ACC112 (cell line): ENCODE results near the gene BDH1.

Source experiments
- H2AFZ ChIP-seq: fragments of 200-600 bp; sonication (generic); one replicate; pipeline ENCODE4 v1.6.0; 2017; ENCODE audit warnings: antibody characterized with exemption, low read length; ENCODE audit not compliant: unreplicated experiment
- H3K27ac ChIP-seq: fragments of 200-600 bp; sonication (generic); 2 replicates; pipeline ENCODE4 v1.5.1; 2014; ENCODE audit warnings: low read depth, mild to moderate bottlenecking, antibody characterized with exemption, low read length, moderate library complexity
- H3K27me3 ChIP-seq: fragments of 200-600 bp; sonication (generic); 2 replicates; pipeline ENCODE4 v1.6.1; 2014; ENCODE audit warnings: mild to moderate bottlenecking, antibody characterized with exemption, low read length, moderate library complexity, mixed read lengths; ENCODE audit not compliant: insufficient read depth
- H3K36me3 ChIP-seq: fragments of 200-600 bp; sonication (generic); 2 replicates; pipeline ENCODE4 v1.6.1; 2016; ENCODE audit warnings: mild to moderate bottlenecking, antibody characterized with exemption, low read length, moderate library complexity, mixed read lengths; ENCODE audit not compliant: insufficient read depth
- H3K4me1 ChIP-seq: fragments of 200-600 bp; sonication (generic); one replicate; pipeline ENCODE4 v1.6.1; 2016; ENCODE audit warnings: low read length, mixed read lengths; ENCODE audit not compliant: insufficient read depth, unreplicated experiment, control insufficient read depth
- H3K4me3 ChIP-seq: fragments of 200-600 bp; sonication (generic); 2 replicates; pipeline ENCODE4 v1.5.1; 2014; ENCODE audit warnings: mild to moderate bottlenecking, low read depth, low read length
- H3K79me2 ChIP-seq: fragments of 200-600 bp; sonication (generic); one replicate; pipeline ENCODE4 v1.6.0; 2016; ENCODE audit warnings: low read length; ENCODE audit not compliant: control insufficient read depth, unreplicated experiment, insufficient read depth

Gene BDH1

GRCh38 chr3:197546307-197547085, 9.3 kb downstream of the BDH1 start:
- no peak overlapping the region for H3K27ac ChIP-seq
- H3K27me3 ChIP-seq = no peaks in the 10 kb centered on the region
- H3K4me1 ChIP-seq = no peaks in the 10 kb centered on the region
- no peak overlapping the region for H2AFZ ChIP-seq
- no peak overlapping the region for H3K4me3 ChIP-seq
- H3K36me3 ChIP-seq = no peaks in the 10 kb centered on the region
- H3K79me2 ChIP-seq = no peaks in the 10 kb centered on the region

- no peaks in the 10 kb centered on the region for H3K4me1 ChIP-seq
- no peak overlapping the region for H3K4me3 ChIP-seq
- no peaks in the 10 kb centered on the region for H3K36me3 ChIP-seq
- no peaks in the 10 kb centered on the region for H3K27me3 ChIP-seq
- no peak overlapping the region for H3K27ac ChIP-seq
- no peaks in the 10 kb centered on the region for H3K79me2 ChIP-seq
- no peak overlapping the region for H2AFZ ChIP-seq
Observed at GRCh38 chr3:197545571-197545970, 10.2 kb downstream of the BDH1 start.

- no peak overlapping the region for H3K27ac ChIP-seq
- H3K27me3 ChIP-seq = no peaks in the 10 kb centered on the region
- no peaks in the 10 kb centered on the region for H3K79me2 ChIP-seq
- H2AFZ ChIP-seq = no peak overlapping the region
- H3K36me3 ChIP-seq = no peaks in the 10 kb centered on the region
- H3K4me3 ChIP-seq = no peak overlapping the region
- no peaks in the 10 kb centered on the region for H3K4me1 ChIP-seq
Observed at GRCh38 chr3:197545101-197545500, 10.7 kb downstream of the BDH1 start.

- no peak overlapping the region for H2AFZ ChIP-seq
- H3K36me3 ChIP-seq = no peaks in the 10 kb centered on the region
- no peaks in the 10 kb centered on the region for H3K27me3 ChIP-seq
- H3K27ac ChIP-seq = no peak overlapping the region
- no peak overlapping the region for H3K4me3 ChIP-seq
- no peaks in the 10 kb centered on the region for H3K4me1 ChIP-seq
- no peaks in the 10 kb centered on the region for H3K79me2 ChIP-seq
Observed at GRCh38 chr3:197542741-197543454, 12.9 kb downstream of the BDH1 start.

GRCh38 chr3:197541756-197542539, 13.8 kb downstream of the BDH1 start:
- Histone ChIP-seq H3K27me3 (no peaks in the 10 kb centered on the region), H3K79me2 (no peaks in the 10 kb centered on the region), H3K27ac (no peak overlapping the region), H3K4me1 (no peaks in the 10 kb centered on the region), H3K4me3 (no peak overlapping the region), H2AFZ (peak overlapping the region; percentile 32), H3K36me3 (no peaks in the 10 kb centered on the region)

- Histone ChIP-seq H2AFZ (no peak overlapping the region), H3K4me3 (no peak overlapping the region), H3K4me1 (no peaks in the 10 kb centered on the region), H3K27me3 (no peaks in the 10 kb centered on the region), H3K36me3 (no peaks in the 10 kb centered on the region), H3K27ac (no peak overlapping the region), H3K79me2 (no peaks in the 10 kb centered on the region)
Observed at GRCh38 chr3:197540961-197541377, 14.8 kb downstream of the BDH1 start.

- H2AFZ ChIP-seq = no peak overlapping the region
- H3K4me3 ChIP-seq = no peak overlapping the region
- H3K36me3 ChIP-seq = no peaks in the 10 kb centered on the region
- H3K79me2 ChIP-seq = no peaks in the 10 kb centered on the region
- H3K27me3 ChIP-seq = no peaks in the 10 kb centered on the region
- H3K4me1 ChIP-seq = no peaks in the 10 kb centered on the region
- no peak overlapping the region for H3K27ac ChIP-seq
Observed at GRCh38 chr3:197539651-197540051, 16.1 kb downstream of the BDH1 start.

- no peak overlapping the region for H3K27ac ChIP-seq
- no peaks in the 10 kb centered on the region for H3K36me3 ChIP-seq
- H3K79me2 ChIP-seq = no peaks in the 10 kb centered on the region
- H3K27me3 ChIP-seq = no peaks in the 10 kb centered on the region
- peaks cover 4% of the 10 kb centered on the region for H3K4me1 ChIP-seq
- H2AFZ ChIP-seq = no peak overlapping the region
- no peak overlapping the region for H3K4me3 ChIP-seq
Observed at GRCh38 chr3:197533927-197534725, 21.6 kb downstream of the BDH1 start.

- Histone ChIP-seq H3K79me2 (no peaks in the 10 kb centered on the region), H3K4me3 (no peak overlapping the region), H3K4me1 (peaks cover 4% of the 10 kb centered on the region), H2AFZ (no peak overlapping the region), H3K36me3 (no peaks in the 10 kb centered on the region), H3K27ac (no peak overlapping the region), H3K27me3 (no peaks in the 10 kb centered on the region)
Observed at GRCh38 chr3:197533396-197533795, 22.4 kb downstream of the BDH1 start.

- Histone ChIP-seq H3K36me3 (no peaks in the 10 kb centered on the region), H3K4me3 (no peak overlapping the region), H2AFZ (no peak overlapping the region), H3K79me2 (no peaks in the 10 kb centered on the region), H3K27ac (no peak overlapping the region), H3K4me1 (peaks cover 4% of the 10 kb centered on the region), H3K27me3 (no peaks in the 10 kb centered on the region)
Observed at GRCh38 chr3:197532388-197532787, 23.4 kb downstream of the BDH1 start.
